HepG2 (cell line): ENCODE data around the gene PCSK6. TPM values are rescaled to one million over a fixed set of nuclear protein-coding genes. Genes with fewer than 3 reads are reported as not detected.

Source experiments
- BCL6 ChIP-seq: IDR thresholded peaks from 2 replicates; pipeline ENCODE4 v1.6.1; 2016; ENCODE audit warnings: missing genetic modification reagents, missing compliant biosample characterization
- FOSL1 ChIP-seq: sonication (generic); formaldehyde crosslinking; IDR thresholded peaks from 2 replicates; pipeline ENCODE4 v1.9.0; 2021; ENCODE audit warnings: missing genetic modification reagents, borderline replicate concordance
- KMT2B ChIP-seq: IDR thresholded peaks from 2 replicates; pipeline ENCODE4 v1.6.1; 2016; ENCODE audit warnings: missing genetic modification reagents, missing compliant biosample characterization
- NFE2L1 ChIP-seq: sonication (generic); formaldehyde crosslinking; IDR thresholded peaks from 2 replicates; pipeline ENCODE4 v1.4.0; 2020; ENCODE audit warnings: missing genetic modification reagents, mild to moderate bottlenecking, borderline replicate concordance
- RXRA ChIP-seq: sonication (generic); formaldehyde crosslinking; IDR thresholded peaks from 2 replicates; pipeline ENCODE4 v1.5.1; 2020; ENCODE audit warnings: missing genetic modification reagents
- SIX1 ChIP-seq: sonication (generic); formaldehyde crosslinking; IDR thresholded peaks from 2 replicates; pipeline ENCODE4 v1.4.0; 2020; ENCODE audit warnings: missing genetic modification reagents, borderline replicate concordance
- THAP11 ChIP-seq: IDR thresholded peaks from 2 replicates; pipeline ENCODE4 v1.6.1; 2016; ENCODE audit warnings: missing biosample characterization, missing genetic modification reagents
- ZFP36 ChIP-seq: fragments of 150-350 bp; IDR thresholded peaks from 2 replicates; pipeline ENCODE4 v1.6.1; 2018; ENCODE audit warnings: borderline replicate concordance, low read length, low read depth; ENCODE audit not compliant: partially characterized antibody
- ZNF160 ChIP-seq: sonication (generic); formaldehyde crosslinking; IDR thresholded peaks from 2 replicates; pipeline ENCODE4 v1.8.0; 2022; ENCODE audit warnings: mild to moderate bottlenecking, inconsistent platforms, missing genetic modification reagents
- ZNF180 ChIP-seq: sonication (generic); formaldehyde crosslinking; IDR thresholded peaks from 2 replicates; pipeline ENCODE4 v1.4.0; 2020; ENCODE audit warnings: low read depth, missing genetic modification reagents, borderline replicate concordance
- ZNF225 ChIP-seq: sonication (generic); formaldehyde crosslinking; IDR thresholded peaks from 2 replicates; pipeline ENCODE4 v1.4.0; 2020; ENCODE audit warnings: mild to moderate bottlenecking, missing genetic modification reagents
- ZNF24 ChIP-seq: fragments of 450-650 bp; IDR thresholded peaks from 2 replicates; pipeline ENCODE4 v1.6.1; 2017; ENCODE audit warnings: antibody characterized with exemption, mild to moderate bottlenecking
- ZNF253 ChIP-seq: sonication (generic); formaldehyde crosslinking; IDR thresholded peaks from 2 replicates; pipeline ENCODE4 v1.8.0; 2022; ENCODE audit warnings: mild to moderate bottlenecking, missing genetic modification reagents, borderline replicate concordance
- ZNF343 ChIP-seq: sonication (generic); formaldehyde crosslinking; IDR thresholded peaks from 2 replicates; pipeline ENCODE4 v1.4.0; 2020; ENCODE audit warnings: mild to moderate bottlenecking, missing genetic modification reagents
- ZNF350 ChIP-seq: sonication (generic); formaldehyde crosslinking; IDR thresholded peaks from 2 replicates; pipeline ENCODE4 v1.4.0; 2020; ENCODE audit warnings: mild to moderate bottlenecking, low read depth, missing genetic modification reagents, borderline replicate concordance
- ZNF567 ChIP-seq: sonication (generic); formaldehyde crosslinking; IDR thresholded peaks from 2 replicates; pipeline ENCODE4 v1.8.1; 2023; ENCODE audit warnings: mild to moderate bottlenecking, missing genetic modification reagents, borderline replicate concordance
- polyA plus RNA-seq, 8 experiments: library from polyadenylated mRNA; depleted of rRNA in 3 of 8; stranded (reverse) in 7 of 8; unstranded in 1 of 8; fragments of >200 nt; fragmentation: Illumina TruSeq in 4 of 8; extraction: Trizol in 4 of 8; gene quantifications; 2 replicates each; pipeline versions ENCODE4 v1.2.1 to v1.2.3, GENCODE V29; 2011 to 2016; ENCODE audit warnings: low read depth in 4 of 8, missing spikeins in 1 of 8, mixed read lengths in 1 of 8; ENCODE audit not compliant: insufficient read depth in 1 of 8
- total RNA-seq, 5 experiments: library from RNA; depleted of rRNA; stranded (reverse); fragments of >200 nt; fragmentation: Illumina TruSeq; extraction: Trizol; gene quantifications; 2 replicates each; pipeline ENCODE4 v1.2.3, GENCODE V29; 2016; ENCODE audit warnings: low read depth in 1 of 5
- TF ChIP-seq, protein P1 (sequence below): sonication (generic); formaldehyde crosslinking; conservative IDR thresholded peaks from 2 replicates; pipeline ENCODE4 v1.8.0; 2022; ENCODE audit warnings: low read depth, missing genetic modification reagents
- TF ChIP-seq, protein P2 (sequence below): sonication (generic); formaldehyde crosslinking; IDR thresholded peaks from 2 replicates; pipeline ENCODE4 v1.8.0; 2022; ENCODE audit warnings: mild to moderate bottlenecking, missing genetic modification reagents
- TF ChIP-seq, protein P3 (sequence below): sonication (generic); formaldehyde crosslinking; conservative IDR thresholded peaks from 2 replicates; pipeline ENCODE4 v1.4.0; 2020; ENCODE audit warnings: missing genetic modification reagents
- TF ChIP-seq, protein P4 (sequence below): sonication (generic); formaldehyde crosslinking; IDR thresholded peaks from 2 replicates; pipeline ENCODE4 v1.4.0; 2020; ENCODE audit warnings: missing genetic modification reagents
- TF ChIP-seq, protein P5 (sequence below): sonication (generic); formaldehyde crosslinking; IDR thresholded peaks from 2 replicates; pipeline ENCODE4 v1.4.0; 2020; ENCODE audit warnings: missing genetic modification reagents, mild to moderate bottlenecking, borderline replicate concordance

Gene PCSK6
- total and polyA plus RNA-seq, 2 of the 13 experiments (the other 11 are each of a cell fraction or from before 2014, with no cell fraction given): 56.5 to 155 TPM

DNA sequence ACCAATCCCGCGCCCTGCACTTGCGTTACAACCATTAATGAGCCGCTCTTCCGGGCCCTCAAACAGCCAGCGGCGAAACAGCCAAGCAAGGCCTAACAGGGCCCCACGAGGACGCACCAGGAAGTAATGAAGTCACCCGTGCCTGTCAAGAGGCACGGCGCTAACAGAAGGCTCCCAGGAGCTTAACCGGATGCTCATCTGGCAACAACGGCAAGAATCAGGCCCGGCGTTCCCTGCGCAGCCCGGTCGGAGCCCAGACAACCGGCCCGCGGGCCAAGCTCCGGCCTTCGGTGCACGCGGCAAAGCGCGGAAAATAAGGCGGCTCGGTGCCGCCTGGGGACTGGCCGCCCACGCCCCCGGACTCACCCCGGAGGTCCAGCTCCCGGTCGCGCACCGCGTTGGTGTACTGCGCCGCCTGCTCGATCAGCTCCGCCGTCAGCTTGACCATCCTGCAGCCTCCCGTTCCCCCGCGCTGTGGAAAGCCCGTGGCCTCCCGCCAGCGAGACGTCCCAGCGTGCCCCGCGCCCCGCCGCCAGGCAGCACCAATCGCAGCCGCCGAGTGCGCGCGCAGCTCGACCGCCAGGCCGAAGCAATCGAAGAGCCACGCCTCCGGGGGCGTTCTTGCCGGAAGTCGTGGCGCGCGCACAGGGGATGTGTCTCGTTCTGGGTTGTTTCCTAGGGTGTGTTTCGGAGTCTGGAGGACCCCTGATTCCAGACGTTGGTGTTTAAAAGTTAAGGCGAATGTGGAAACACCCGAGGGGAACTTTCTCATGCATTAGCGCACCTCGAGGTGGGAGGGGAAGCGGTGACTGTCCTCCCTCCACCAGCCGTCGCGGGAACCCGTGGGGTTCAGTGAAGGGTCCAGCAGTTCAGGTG, 194.5 kb downstream of the PCSK6 start, which contains the start of gene SNRPA1 (continued):
- TF ChIP-seq, protein P1, sequence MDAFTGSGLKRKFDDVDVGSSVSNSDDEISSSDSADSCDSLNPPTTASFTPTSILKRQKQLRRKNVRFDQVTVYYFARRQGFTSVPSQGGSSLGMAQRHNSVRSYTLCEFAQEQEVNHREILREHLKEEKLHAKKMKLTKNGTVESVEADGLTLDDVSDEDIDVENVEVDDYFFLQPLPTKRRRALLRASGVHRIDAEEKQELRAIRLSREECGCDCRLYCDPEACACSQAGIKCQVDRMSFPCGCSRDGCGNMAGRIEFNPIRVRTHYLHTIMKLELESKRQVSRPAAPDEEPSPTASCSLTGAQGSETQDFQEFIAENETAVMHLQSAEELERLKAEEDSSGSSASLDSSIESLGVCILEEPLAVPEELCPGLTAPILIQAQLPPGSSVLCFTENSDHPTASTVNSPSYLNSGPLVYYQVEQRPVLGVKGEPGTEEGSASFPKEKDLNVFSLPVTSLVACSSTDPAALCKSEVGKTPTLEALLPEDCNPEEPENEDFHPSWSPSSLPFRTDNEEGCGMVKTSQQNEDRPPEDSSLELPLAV: no peak
- TF ChIP-seq ZNF567 (0 out of 2 replicates have a peak, but pooled peaks have one; percentile 79), BCL6 (CRISPR knock-in tag) (peak; percentile 69), RXRA (peak; percentile 75), ZNF253 (CRISPR knock-in tag) (peak; percentile 59; the same call in 1 of the 2 replicates), ZNF24 (peak; percentile 75; the same call in 1 of the 2 replicates), KMT2B (CRISPR knock-in tag) (peak; percentile 99), ZNF225 (CRISPR knock-in tag) (0 out of 2 replicates have a peak, but pooled peaks have one; percentile 56), ZNF160 (no peak; the same call in 1 of the 2 replicates), ZNF180 (CRISPR knock-in tag) (no peak), THAP11 (peak; percentile 95), ZFP36 (no peak), NFE2L1 (CRISPR knock-in tag) (peak; percentile 75; the same call in 1 of the 2 replicates), SIX1 (no peak), ZNF343 (0 out of 2 replicates have a peak, but pooled peaks have one; percentile 60), ZNF350 (peak; percentile 95), FOSL1 (no peak; the same call in 1 of the 2 replicates)
- TF ChIP-seq, protein P2, sequence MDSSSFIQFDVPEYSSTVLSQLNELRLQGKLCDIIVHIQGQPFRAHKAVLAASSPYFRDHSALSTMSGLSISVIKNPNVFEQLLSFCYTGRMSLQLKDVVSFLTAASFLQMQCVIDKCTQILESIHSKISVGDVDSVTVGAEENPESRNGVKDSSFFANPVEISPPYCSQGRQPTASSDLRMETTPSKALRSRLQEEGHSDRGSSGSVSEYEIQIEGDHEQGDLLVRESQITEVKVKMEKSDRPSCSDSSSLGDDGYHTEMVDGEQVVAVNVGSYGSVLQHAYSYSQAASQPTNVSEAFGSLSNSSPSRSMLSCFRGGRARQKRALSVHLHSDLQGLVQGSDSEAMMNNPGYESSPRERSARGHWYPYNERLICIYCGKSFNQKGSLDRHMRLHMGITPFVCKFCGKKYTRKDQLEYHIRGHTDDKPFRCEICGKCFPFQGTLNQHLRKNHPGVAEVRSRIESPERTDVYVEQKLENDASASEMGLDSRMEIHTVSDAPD: no peak
- TF ChIP-seq, protein P3, sequence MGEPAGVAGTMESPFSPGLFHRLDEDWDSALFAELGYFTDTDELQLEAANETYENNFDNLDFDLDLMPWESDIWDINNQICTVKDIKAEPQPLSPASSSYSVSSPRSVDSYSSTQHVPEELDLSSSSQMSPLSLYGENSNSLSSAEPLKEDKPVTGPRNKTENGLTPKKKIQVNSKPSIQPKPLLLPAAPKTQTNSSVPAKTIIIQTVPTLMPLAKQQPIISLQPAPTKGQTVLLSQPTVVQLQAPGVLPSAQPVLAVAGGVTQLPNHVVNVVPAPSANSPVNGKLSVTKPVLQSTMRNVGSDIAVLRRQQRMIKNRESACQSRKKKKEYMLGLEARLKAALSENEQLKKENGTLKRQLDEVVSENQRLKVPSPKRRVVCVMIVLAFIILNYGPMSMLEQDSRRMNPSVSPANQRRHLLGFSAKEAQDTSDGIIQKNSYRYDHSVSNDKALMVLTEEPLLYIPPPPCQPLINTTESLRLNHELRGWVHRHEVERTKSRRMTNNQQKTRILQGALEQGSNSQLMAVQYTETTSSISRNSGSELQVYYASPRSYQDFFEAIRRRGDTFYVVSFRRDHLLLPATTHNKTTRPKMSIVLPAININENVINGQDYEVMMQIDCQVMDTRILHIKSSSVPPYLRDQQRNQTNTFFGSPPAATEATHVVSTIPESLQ (CRISPR knock-in tag): no peak
- TF ChIP-seq, protein P4, sequence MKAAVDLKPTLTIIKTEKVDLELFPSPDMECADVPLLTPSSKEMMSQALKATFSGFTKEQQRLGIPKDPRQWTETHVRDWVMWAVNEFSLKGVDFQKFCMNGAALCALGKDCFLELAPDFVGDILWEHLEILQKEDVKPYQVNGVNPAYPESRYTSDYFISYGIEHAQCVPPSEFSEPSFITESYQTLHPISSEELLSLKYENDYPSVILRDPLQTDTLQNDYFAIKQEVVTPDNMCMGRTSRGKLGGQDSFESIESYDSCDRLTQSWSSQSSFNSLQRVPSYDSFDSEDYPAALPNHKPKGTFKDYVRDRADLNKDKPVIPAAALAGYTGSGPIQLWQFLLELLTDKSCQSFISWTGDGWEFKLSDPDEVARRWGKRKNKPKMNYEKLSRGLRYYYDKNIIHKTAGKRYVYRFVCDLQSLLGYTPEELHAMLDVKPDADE (CRISPR knock-in tag): peak; percentile 89; the same call in 1 of the 2 replicates
- TF ChIP-seq, protein P5, sequence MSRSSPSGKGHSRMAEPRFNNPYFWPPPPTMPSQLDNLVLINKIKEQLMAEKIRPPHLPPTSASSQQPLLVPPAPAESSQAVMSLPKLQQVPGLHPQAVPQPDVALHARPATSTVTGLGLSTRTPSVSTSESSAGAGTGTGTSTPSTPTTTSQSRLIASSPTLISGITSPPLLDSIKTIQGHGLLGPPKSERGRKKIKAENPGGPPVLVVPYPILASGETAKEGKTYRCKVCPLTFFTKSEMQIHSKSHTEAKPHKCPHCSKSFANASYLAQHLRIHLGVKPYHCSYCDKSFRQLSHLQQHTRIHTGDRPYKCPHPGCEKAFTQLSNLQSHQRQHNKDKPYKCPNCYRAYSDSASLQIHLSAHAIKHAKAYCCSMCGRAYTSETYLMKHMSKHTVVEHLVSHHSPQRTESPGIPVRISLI (CRISPR knock-in tag): peak; percentile 62; the same call in 1 of the 2 replicates
